Keratinocyte (primary cell): ENCODE results near the gene ATP7B. TPM values are rescaled to one million over a fixed set of nuclear protein-coding genes. Genes with fewer than 3 reads are reported as not detected.

Experiments
- DNase-seq: peaks from one replicate; pipeline ENCODE4 v3.0.0-alpha.2; 2011; ENCODE audit warnings: low read depth, missing footprints, low spot score
- FAIRE-seq: peaks from 2 replicates; lab custom pipeline; 2011; peaks lifted over from hg19 to GRCh38; lab: Jason Lieb, UNC
- H2AFZ ChIP-seq: 2 replicates; pipeline ENCODE4 v1.6.0; 2012; ENCODE audit warnings: low read length, control low read depth, inconsistent platforms; ENCODE audit not compliant: control insufficient read depth
- H3K27ac ChIP-seq: 2 replicates; pipeline ENCODE4 v1.5.1; 2011; ENCODE audit warnings: low read length; ENCODE audit not compliant: control insufficient read depth, insufficient read depth
- H3K27me3 ChIP-seq: 3 replicates; pipeline ENCODE4 v1.6.0; 2011; ENCODE audit warnings: low read length; ENCODE audit not compliant: control insufficient read depth, insufficient read depth; ENCODE audit errors: extremely low read depth
- H3K36me3 ChIP-seq, 2 experiments: 2 replicates in 1 of 2; 3 replicates in 1 of 2; pipeline ENCODE4 v1.5.1; 2011; ENCODE audit warnings: low read length in 2 of 2, mild to moderate bottlenecking in 1 of 2; ENCODE audit not compliant: control insufficient read depth in 2 of 2, insufficient read depth in 2 of 2; ENCODE audit errors: extremely low read depth in 1 of 2
- H3K4me1 ChIP-seq: 3 replicates; pipeline ENCODE4 v1.5.1; 2011; ENCODE audit warnings: low read length; ENCODE audit not compliant: control insufficient read depth, insufficient read depth; ENCODE audit errors: extremely low read depth
- H3K4me2 ChIP-seq: 3 replicates; pipeline ENCODE4 v1.6.0; 2011; ENCODE audit warnings: low read depth, low read length; ENCODE audit not compliant: control insufficient read depth, insufficient read depth; ENCODE audit errors: extremely low read depth
- H3K4me3 ChIP-seq, 3 experiments: fragments of 200-600 bp in 1 of 3; sonication (generic) in 1 of 3; 2 replicates in 2 of 3; 3 replicates in 1 of 3; pipeline ENCODE4 v1.5.1; 2011 to 2016; ENCODE audit warnings: low read length in 3 of 3, mild to moderate bottlenecking in 3 of 3, control low read depth in 2 of 3, inconsistent platforms in 1 of 3, low read depth in 1 of 3, mixed read lengths in 1 of 3, mixed run types in 1 of 3, moderate library complexity in 1 of 3; ENCODE audit not compliant: control insufficient read depth in 2 of 3, insufficient read depth in 2 of 3; ENCODE audit errors: extremely low read depth in 1 of 3
- H3K79me2 ChIP-seq: 2 replicates; pipeline ENCODE4 v1.6.0; 2012; ENCODE audit warnings: low read length; ENCODE audit not compliant: control insufficient read depth, insufficient read depth
- H3K9ac ChIP-seq: 3 replicates; pipeline ENCODE4 v1.6.0; 2011; ENCODE audit warnings: low read length; ENCODE audit not compliant: control insufficient read depth, insufficient read depth; ENCODE audit errors: extremely low read depth
- H3K9me1 ChIP-seq: 3 replicates; pipeline ENCODE4 v1.6.0; 2011; ENCODE audit warnings: low read length; ENCODE audit not compliant: control insufficient read depth, insufficient read depth; ENCODE audit errors: extremely low read depth
- H3K9me3 ChIP-seq: 2 replicates; pipeline ENCODE4 v1.5.1; 2012; ENCODE audit warnings: low read depth, low read length; ENCODE audit not compliant: control insufficient read depth
- H4K20me1 ChIP-seq: 3 replicates; pipeline ENCODE4 v1.6.0; 2011; ENCODE audit warnings: low read length; ENCODE audit not compliant: control insufficient read depth, insufficient read depth; ENCODE audit errors: extremely low read depth
- EZH2 ChIP-seq: IDR thresholded peaks from one replicate; pipeline ENCODE4 v1.6.1; 2012; ENCODE audit warnings: inconsistent platforms, mild to moderate bottlenecking, low read length, moderate library complexity
- dilution Hi-C: fragments of 300-500 bp; cut with MboI; formaldehyde crosslinking; loops from one replicate; pipeline ENCODE4 v1.7.0; 2020; ENCODE audit warnings: low sequenced_read_pairs; ENCODE audit not compliant: extremely low pct_ligation_motif_present
- polyA plus RNA-seq, 5 experiments: library from polyadenylated mRNA; depleted of rRNA in 3 of 5; stranded (reverse) in 3 of 5; stranded (forward) in 1 of 5; unstranded in 1 of 5; fragments of >200 nt; gene quantifications; 1 replicate in 1 of 5; 2 replicates in 3 of 5; 3 replicates in 1 of 5; pipeline versions ENCODE4 v1.2.1 to v1.2.3, GENCODE V29; 2011 to 2012; ENCODE audit warnings: missing spikeins in 2 of 5, low read depth in 1 of 5, low replicate concordance in 1 of 5
- TF ChIP-seq, protein P1 (sequence below), 3 experiments: IDR thresholded peaks in 1 of 3; conservative IDR thresholded peaks in 1 of 3; optimal IDR thresholded peaks in 1 of 3; 2 replicates in 2 of 3; 3 replicates in 1 of 3; pipeline versions ENCODE3 to v1.5.1; 2011; ENCODE audit warnings: low read length in 3 of 3, mild to moderate bottlenecking in 3 of 3, moderate library complexity in 2 of 3, control low read depth in 1 of 3, inconsistent platforms in 1 of 3; ENCODE audit not compliant: insufficient read depth in 2 of 3; ENCODE audit errors: extremely low read depth in 1 of 3

Gene ATP7B
- polyA plus RNA-seq, 1 donor (not counting 4 experiments of a cell fraction or from before 2014, with no cell fraction given): 5.2 TPM

DNA sequence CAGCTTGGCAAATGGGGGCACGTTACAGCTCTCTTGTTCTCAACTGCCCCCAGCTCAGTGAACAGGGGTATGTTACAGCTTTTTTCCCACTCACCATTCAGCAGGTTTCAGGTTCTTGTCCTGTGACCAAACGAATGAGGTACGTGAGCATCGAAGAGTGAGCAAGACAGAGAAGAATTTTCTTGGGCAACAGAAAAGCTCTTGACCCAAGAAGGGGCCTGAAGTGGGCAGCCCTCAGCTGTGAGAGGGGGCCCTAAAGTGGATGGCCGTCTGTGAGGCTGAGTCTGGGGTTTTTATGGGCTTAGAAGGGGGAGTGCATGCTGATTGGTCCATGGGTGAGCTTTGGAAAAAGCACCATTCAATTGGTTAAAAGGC, 128.0 kb downstream of the ATP7B start:
- dilution Hi-C loops: no loop called here
- no peaks in the 10 kb centered on the region for H3K79me2 ChIP-seq
- FAIRE-seq: no peak
- no peak for DNase-seq
- H3K9me3 ChIP-seq: no peaks in the 10 kb centered on the region
- H2AFZ ChIP-seq: no peak overlapping the region
- H3K27me3 ChIP-seq: no peaks in the 10 kb centered on the region
- no peak overlapping the region for H3K27ac ChIP-seq
- no peak overlapping the region for H3K9ac ChIP-seq
- H3K4me3 ChIP-seq: no peak overlapping the region
- no peaks in the 10 kb centered on the region for H3K9me1 ChIP-seq
- TF ChIP-seq, protein P1, sequence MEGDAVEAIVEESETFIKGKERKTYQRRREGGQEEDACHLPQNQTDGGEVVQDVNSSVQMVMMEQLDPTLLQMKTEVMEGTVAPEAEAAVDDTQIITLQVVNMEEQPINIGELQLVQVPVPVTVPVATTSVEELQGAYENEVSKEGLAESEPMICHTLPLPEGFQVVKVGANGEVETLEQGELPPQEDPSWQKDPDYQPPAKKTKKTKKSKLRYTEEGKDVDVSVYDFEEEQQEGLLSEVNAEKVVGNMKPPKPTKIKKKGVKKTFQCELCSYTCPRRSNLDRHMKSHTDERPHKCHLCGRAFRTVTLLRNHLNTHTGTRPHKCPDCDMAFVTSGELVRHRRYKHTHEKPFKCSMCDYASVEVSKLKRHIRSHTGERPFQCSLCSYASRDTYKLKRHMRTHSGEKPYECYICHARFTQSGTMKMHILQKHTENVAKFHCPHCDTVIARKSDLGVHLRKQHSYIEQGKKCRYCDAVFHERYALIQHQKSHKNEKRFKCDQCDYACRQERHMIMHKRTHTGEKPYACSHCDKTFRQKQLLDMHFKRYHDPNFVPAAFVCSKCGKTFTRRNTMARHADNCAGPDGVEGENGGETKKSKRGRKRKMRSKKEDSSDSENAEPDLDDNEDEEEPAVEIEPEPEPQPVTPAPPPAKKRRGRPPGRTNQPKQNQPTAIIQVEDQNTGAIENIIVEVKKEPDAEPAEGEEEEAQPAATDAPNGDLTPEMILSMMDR (optimal IDR thresholded peaks at IDR 0.05 in 1 of 3, IDR thresholded peaks at IDR 0.05 in 1 of 3, conservative IDR thresholded peaks at IDR 0.05 in 1 of 3; ENCODE audit: extremely low read depth in 1 of 3, insufficient read depth in 2 of 3, low read length in 3 of 3): no peak
- no peak for TF ChIP-seq EZH2
- H3K4me2 ChIP-seq: no peak overlapping the region
- H4K20me1 ChIP-seq: no peaks in the 10 kb centered on the region
- H3K36me3 ChIP-seq: no peaks in the 10 kb centered on the region
- peaks cover 2% of the 10 kb centered on the region for H3K4me1 ChIP-seq

Other genes starting within 250 kb of the ATP7B start
- 5.4 to 7.3 TPM (median 6.1 TPM) in 3 replicates for gene DHRS12, start 207.3 kb downstream of the ATP7B start, polyA plus RNA-seq
- gene TMEM272, start 166.3 kb downstream of the ATP7B start, polyA plus RNA-seq: 0.01 TPM in 1 of 3 replicates, not detected in the others
- gene CCDC70, start 149.5 kb downstream of the ATP7B start, polyA plus RNA-seq: not detected in 3 replicates
- gene ALG11, start 948 bp upstream of the ATP7B start, polyA plus RNA-seq: 9.8 to 17.4 TPM (median 14.2 TPM) in 3 replicates
- gene UTP14C, start 13.2 kb upstream of the ATP7B start, polyA plus RNA-seq: 9.5 to 10.8 TPM (median 9.7 TPM) in 3 replicates
- 0.11 to 0.45 TPM (median 0.21 TPM) in 3 replicates for gene NEK5, start 117.6 kb upstream of the ATP7B start, polyA plus RNA-seq
- gene NEK3, start 148.1 kb upstream of the ATP7B start, polyA plus RNA-seq: 5.1 to 11.1 TPM (median 6.7 TPM) in 3 replicates